ENCODE results near the gene STAG3.
"Not testable (repeated sequence)": the region's sequence is repeated elsewhere in the genome, so short reads cannot be mapped to it uniquely, and the experiment has no call there.

Gene STAG3

DNA sequence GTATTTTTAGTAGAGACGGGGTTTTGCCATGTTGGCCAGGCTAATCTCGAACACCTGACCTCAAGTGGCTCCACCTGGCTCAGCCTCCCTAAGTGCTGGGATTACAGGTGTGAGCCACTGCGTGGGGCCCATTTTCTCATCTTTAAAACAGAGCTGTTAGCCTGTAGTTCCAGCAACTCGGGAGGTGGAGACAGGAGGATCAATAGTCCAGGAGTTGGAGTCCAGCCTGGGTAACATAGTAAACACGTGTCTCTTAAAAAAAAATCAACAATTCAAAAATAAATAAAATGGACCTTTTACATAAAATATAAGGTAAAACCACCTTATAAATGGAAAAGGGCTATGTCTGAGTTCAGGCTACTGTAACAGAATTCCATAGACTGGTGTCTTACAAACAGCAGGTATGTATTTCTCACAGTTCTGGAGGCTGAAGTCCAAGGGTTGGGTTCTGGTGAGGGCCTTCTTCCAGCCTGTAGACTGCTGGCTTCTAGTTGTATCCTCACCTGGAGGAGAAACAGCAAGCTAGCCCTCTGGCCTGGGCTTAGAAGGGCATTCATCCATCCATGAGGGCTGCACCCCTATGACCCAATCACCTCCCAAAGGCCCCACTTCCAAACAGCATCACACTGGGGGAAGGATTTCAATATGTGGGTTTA is 35.0 kb downstream of the STAG3 start:
- DNase-seq (ENCODE audit: low read depth in 2 of 2), result no peak

DNA sequence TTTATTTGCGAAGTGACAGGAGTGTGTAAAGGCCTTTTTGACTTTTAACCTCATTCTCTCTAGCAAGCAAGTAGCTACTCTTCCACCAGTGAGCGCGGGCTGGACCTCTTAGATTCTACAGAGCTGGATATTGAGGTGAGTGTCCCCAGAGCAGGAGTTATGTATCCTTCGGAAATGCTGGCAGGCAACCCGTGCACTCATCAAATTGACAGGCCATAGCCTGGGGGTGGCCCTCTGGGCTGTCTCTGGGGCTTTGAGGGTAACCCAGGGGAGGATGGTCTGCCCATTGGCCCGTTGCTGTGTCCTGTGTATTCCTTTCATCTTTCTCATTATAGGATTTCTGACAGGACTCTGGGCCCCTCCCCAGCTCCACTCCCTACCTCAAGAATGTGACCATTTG is 36.0 kb downstream of the STAG3 start:
- no peak for DNase-seq (ENCODE audit: low read depth in 2 of 2)

DNA sequence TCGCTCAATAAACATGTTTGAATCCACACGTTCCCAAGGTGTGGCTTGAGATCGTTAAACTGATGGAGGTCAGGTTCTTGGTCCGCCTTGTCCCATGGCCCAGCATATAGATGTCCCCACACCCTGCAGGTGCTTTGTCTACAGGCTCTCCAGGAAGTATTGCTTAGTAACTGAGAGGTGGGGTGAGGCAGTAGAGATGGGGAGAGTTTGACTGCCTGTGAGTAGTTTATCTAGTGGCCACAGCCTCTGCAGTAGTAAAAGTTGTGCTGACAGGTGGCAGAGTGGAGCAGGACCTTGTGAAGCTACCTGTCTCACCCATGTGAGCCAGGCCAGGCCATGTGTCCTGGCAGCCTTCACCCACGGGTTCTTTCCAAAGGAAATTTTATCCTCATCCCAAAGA is 36.6 kb downstream of the STAG3 start:
- DNase-seq (ENCODE audit: low read depth in 2 of 2), result not testable (repeated sequence)

DNA sequence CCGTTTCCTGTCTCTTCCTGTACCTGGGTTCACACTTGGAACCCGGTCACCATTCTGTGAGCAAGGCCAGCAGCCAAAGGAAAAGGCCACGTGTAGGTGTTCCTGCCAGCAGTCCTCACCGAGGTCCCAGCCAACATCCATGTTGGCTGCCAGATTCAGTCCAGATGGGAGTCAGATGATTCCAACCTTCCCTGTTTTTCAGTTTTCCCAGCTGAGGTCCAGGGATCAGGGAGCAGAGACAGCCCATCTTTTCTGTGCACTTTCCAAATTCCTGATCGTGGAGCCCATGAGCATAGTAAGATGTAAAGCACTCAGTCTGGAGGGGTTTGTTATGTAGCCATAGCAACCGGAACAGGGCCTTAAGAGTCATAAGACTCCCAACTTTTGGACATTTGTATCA is 38.2 kb downstream of the STAG3 start:
- no peak for DNase-seq (ENCODE audit: low read depth in 2 of 2)

DNA sequence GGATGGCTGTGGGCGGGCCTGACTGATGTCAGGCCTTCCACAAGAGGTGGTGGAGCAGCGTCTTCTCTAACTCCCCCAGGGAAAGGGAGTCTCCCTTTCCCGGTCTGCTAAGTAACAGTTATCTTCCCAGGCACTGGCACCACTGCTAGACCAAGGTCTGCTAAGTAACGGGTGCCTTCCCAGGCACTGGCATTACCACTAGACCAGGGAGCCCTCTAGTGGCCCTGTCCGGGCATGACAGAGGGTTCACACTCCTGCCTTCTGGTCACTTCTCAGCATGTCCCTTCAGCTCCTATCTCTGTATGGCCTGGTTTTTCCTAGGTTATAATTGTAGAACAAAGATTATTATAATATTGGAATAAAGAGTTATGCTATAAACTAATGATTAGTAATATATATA is 40.2 kb downstream of the STAG3 start:
- peak; percentile 58 to 63 for DNase-seq (ENCODE audit: low read depth in 2 of 2)

DNA sequence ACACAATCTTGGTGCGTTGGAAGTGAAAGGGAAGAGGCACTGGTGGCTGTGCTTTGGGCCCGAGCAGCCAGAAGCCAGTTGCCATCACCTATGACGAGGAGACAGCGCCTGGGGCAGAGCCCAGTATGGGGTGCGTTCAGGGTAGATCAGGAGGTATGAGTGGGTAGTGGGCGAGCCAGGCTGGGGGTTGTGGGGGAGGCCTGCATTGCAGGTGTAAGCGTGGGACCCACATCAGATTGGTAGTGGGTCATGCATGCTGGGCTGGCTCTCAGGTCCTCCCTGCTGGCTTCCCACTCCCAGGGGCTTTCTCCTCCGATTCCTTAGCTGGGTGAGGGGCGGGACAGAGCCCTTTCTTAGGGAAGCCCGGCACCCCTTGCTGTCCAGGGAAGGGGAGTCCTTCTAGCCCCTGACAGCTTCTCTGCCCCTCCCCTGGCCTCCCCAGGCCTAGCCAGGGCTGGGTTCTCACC is 41.6 kb downstream of the STAG3 start:
- DNase-seq (ENCODE audit: low read depth in 2 of 2), result no peak

DNA sequence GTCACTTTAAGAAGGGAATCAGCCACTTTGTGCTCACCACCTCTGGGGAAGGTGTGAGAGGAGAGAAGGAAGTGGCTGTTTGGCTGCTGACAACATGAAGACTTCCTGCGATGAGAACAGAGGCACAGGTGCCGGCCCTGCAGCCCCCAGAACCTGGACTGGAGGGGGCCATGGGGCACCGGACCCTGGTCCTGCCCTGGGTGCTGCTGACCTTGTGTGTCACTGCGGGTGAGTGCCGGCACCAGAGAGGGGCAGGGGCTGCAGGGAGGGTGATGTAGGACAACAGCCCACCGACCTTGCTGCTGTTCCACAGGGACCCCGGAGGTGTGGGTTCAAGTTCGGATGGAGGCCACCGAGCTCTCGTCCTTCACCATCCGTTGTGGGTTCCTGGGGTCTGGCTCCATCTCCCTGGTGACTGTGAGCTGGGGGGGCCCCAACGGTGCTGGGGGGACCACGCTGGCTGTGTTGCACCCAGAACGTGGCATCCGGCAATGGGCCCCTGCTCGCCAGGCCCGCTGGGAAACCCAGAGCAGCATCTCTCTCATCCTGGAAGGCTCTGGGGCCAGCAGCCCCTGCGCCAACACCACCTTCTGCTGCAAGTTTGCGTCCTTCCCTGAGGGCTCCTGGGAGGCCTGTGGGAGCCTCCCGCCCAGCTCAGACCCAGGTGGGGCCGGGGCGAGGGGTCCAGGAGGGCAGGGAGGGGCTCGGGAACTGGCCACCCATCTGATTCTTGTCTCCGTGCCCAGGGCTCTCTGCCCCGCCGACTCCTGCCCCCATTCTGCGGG is 42.3 kb downstream of the STAG3 start, which contains the start of gene PVRIG:
Gene PVRIG (plus strand): TSS at position 149 of the 785 bp plus-strand sequence. CDS start 22 bp downstream, at position 171.
- DNase-seq (ENCODE audit: low read depth in 2 of 2), result not testable (repeated sequence)

DNA sequence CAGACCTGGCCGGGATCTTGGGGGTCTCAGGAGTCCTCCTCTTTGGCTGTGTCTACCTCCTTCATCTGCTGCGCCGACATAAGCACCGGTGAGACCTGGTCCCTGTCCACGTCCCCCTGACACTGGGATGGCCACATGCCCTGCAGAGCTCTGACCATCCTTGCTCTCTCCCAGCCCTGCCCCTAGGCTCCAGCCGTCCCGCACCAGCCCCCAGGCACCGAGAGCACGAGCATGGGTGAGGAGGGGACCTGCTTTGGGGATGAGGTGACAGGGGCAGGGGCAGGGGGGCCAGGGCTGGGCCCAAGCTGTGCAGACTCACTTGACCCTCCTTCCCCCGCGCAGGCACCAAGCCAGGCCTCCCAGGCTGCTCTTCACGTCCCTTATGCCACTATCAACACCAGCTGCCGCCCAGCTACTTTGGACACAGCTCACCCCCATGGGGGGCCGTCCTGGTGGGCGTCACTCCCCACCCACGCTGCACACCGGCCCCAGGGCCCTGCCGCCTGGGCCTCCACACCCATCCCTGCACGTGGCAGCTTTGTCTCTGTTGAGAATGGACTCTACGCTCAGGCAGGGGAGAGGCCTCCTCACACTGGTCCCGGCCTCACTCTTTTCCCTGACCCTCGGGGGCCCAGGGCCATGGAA is 43.0 kb downstream of the STAG3 start:
- no peak for DNase-seq (ENCODE audit: low read depth in 2 of 2)

DNA sequence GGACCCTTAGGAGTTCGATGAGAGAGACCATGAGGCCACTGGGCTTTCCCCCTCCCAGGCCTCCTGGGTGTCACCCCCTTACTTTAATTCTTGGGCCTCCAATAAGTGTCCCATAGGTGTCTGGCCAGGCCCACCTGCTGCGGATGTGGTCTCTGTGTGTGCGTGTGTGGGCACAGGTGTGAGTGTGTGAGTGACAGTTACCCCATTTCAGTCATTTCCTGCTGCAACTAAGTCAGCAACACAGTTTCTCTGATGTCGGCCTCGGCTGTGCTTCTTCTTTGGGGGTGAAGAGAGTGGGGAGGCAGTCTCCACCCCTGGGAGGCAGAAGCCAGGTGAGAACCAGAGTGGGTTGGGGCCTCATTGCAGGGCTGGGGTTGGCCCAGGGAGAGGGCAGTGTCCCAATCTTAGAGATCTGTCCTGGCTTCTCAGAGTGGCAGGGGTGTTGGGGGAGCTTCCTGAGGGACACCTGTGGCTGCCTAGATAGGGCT is 43.6 kb downstream of the STAG3 start:
- peak; percentile 44 to 73 for DNase-seq (ENCODE audit: low read depth in 2 of 2)

DNA sequence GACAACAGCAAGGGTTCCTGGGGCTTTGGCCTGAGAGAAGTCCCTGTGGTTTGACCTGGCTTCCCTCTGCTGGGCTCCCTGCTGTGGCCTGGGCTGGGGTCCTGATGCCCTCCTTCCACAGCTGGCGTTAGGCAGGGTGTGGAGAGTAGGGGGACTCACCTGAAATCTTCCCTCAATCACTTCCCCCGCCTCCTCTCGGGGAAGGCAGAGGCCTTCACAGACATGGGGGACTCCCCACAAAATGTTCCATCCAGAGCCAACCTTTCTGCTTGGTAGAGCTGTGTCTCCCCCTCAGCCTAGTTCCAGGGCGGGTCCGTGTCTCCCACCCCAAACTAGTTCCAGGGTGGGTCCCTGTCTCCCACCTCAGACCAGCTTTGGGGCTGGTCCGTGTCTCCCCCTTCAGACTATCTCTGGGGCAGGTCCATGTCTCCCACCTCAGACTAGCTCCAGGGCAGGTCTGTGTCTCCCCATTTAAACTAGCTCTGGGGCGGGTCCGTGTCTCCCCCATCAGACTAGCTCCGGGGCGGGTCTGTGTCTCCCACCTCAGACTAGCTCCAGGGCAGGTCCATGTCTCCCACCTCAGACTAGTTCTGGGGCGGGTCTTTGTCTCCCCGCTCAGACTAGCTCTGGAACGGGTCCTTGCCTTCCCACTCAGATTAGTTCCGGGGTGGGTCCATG is 44.2 kb downstream of the STAG3 start:
- DNase-seq (ENCODE audit: low read depth in 2 of 2), result no peak

DNA sequence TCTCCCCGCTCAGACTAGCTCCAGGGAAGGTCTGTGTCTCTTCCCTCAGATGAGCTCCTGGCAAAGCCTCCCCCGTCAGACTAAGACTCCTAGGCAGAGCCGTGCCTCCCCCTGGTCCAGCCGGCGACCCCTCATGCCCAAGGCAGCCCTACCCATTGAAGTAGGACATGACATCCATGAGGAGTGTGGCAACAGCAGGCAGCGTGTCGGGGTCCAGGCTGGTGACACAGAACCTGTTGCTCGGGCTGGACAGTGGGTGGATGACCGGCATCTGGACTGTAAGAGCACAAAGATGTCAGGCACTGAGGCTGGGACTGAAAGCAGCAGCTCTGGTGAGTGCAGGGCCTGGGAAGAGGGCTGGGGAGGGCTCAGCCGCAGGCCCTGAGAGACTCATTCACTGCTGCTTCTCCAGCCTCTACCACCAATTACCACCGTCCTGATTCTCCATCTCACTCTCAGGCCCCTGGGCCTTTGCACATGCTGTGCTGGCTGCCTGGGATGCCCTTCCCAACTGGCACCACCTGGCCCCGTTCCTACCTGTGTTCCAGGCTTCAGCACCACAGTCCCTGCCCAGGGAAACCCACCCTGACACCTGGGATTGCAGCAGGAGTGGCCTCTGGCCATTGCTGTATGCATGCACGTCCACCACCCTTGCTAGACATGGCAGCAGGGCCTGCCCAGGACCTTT is 44.9 kb downstream of the STAG3 start:
- DNase-seq (ENCODE audit: low read depth in 2 of 2), result no peak

DNA sequence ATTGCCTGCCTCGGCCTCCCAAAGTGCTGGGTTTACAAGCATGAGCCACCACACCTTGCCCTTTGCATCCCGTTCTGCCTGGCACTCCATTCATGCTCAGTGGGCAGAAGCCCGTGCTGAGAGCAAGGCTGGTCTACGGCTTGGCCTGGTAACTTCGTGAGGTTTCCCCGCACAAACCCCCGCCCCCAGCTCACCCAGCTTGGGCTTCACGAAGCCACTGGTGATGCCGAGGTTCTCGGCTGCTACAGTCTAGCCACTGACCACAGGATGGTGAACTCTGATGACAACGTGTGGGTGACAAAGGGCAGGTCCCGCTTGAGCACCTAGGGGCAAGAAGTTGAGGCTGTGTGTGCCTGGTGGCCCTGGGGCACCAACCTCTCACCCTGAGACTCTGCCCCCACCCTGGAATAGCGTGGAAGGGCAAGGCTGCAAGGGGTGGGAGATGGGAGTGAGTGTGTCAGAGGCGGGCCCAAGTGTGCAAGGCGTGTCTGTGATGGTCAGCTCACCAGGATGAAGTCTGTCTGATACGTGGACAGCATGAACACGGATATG is 45.7 kb downstream of the STAG3 start:
- not testable (repeated sequence) for DNase-seq (ENCODE audit: low read depth in 2 of 2)

DNA sequence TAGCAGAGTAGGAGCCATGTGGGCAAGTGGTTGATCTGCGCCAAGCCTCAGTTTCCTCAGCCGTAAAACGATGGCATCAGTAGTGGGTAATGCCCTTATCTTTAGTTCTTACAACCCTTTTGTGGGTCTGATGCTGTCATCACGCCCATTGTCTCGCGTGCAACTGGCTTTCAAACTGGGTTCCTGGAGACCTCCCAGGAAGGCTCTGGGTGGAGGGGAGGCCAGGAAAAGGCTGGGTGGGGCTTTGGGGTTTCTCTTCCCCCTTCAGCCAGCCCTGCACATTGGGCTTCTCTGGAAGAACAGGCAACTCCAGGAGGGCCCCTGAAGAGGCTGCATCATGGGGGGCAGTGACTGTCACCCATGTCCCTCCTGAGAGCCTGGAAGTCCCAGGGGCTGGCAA is 47.2 kb downstream of the STAG3 start:
- DNase-seq (ENCODE audit: low read depth in 2 of 2), result not testable (repeated sequence)

DNA sequence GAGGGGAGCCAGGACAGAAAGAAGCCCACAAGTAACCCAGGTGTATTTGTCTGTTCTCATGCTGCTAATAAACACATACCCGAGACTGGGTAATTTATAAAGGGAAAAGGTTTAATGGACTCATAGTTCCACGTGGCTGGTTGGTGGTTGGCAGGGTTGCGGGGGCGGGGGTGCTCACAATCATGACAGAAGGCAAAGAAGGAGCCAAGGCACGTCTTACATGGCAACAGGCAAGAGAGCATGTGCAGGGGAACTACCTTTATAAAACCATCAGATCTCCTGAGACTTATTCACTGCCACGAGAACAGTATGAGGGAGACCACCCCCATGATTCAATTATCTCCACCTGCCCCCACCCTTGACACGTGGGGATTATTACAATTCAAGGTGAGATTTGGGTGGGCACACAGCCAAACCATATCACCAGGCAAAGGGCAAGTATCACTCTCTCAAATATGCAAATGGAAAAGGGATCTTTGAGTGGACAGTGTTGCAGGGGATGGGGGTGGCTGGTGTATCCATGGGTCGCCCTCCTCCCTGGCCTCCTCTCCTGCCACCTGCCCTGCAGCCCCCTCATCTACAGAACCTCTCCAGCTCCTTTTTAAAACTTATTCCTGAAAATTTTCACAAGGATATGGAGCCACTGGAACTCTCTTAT is 57.1 kb downstream of the STAG3 start:
- not testable (repeated sequence) for DNase-seq (ENCODE audit: low read depth in 2 of 2)

DNA sequence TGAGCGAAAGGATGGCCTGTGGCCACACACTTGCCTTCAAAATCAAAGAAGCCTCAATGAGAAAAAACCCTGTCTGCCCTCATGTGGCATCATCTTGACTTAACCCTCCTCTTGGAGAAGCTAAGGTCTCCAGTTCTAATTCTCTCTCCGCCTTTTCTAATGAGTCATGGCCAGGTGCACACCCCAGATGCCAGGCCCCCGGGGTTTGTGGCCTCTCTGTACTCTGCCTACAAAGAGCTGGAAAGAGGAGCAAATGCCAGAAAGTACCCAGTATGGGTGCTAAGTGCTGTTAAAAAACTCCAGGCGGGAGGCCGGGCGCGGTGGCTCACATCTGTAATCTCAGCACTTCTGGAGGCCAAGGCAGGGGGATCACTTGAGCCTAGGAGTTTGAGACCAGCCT is 62.3 kb downstream of the STAG3 start:
- not testable (repeated sequence) for DNase-seq (ENCODE audit: low read depth in 2 of 2)

DNA sequence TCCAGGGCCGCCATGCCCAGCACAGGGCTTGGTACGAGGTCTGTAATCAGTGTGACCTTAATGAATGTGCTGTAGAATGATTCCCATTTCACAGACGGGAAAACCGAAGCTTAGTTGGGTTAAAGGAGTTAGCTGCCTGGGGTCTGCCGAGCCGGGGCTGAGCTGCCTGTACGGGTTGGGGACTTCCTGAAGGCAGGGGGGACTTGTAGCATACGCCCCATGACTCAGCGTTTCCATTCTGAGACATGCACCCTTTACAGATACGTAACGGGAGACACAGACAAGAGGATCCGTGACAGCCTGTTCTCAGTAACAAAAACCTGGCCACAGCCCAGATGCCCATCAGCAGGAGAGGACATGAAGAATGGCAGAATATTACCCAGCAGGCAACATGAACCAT is 65.7 kb downstream of the STAG3 start:
- peak; percentile 36 to 54 for DNase-seq (ENCODE audit: low read depth in 2 of 2)

DNA sequence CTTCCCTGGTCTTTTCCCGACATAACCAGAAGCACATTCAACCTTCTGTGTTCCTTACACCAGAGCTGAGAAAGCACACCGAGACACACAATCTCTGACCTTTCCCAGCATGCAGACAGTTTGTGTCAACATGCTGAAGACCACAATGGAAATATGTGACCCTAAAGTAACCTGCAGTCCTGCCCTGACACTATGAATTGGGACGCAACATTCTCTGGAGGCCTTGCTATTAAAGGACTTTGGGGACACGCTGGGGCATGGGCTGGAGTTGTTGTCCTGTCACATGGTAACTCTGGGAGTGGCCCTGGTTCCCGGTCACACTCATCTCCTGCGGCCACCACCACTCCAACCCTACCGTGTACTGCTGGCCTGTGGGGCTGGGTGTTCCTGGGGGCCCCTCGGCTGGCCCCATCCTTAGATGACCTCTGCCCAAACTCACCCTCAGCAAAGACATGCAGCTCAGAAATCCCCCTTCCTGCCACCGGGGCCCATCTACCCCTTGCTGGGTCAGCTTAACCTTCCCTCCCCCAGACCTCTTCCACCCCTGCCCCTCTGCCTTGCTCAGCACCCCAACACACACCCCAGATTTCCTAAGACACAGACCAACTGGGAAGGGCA is 67.4 kb downstream of the STAG3 start:
- not testable (repeated sequence) for DNase-seq (ENCODE audit: low read depth in 2 of 2)

DNA sequence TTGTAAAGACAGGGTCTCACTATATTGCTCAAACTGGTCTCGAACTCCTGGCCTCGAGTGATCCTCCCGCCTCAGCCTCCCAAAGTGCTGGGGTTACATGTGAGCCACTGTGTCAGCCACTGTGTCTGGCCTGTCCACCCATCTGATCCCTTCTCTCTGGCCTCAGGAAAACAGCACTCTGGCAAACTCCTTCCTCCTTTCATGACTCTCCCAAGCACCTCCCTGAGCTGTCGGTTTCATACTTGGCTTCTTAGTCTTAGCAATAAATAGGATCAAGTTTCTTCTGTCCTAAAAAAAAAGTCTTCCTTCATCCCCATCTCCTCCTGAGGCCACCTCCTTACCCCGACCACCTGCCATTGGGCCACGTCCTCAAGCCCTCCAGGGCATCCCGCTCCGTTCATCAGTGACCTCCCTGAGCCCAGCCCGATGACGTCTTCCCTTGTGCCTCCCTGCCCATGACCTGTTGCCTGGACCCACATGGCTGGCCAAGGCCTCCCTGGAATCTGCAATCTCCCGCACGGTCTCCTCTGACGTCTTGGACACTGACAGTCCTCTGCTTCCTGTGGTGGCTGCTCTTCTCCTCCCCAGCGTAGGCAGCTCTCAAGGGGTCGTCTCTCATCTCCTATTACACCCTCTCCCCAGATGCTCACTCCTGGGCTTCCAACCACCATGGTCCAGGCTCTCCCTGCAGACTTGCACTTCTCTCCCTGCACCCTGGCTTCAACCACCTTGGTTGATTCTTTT is 68.6 kb downstream of the STAG3 start:
- not testable (repeated sequence) for DNase-seq (ENCODE audit: low read depth in 2 of 2)

DNA sequence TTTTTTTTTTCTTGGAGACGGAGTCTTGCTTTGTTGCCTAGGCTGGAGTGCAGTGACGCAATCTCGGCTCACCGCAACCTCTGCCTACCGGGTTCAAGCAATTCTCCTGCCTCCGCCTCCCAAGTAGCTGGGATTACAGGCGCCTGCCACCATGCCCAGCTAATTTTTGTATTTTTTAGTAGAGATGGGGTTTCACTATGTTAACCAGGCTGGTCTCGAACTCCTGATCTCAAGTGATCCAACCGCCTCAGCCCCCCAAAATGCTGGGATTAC is 69.1 kb downstream of the STAG3 start:
- not testable (repeated sequence) for DNase-seq (ENCODE audit: low read depth in 2 of 2)
